Choroid plexus epithelial cell (primary cell): ENCODE results near the gene COL11A2.

Source experiments
- DNase-seq: peaks from one replicate; pipeline ENCODE4 v3.0.0-alpha.2; 2010; ENCODE audit warnings: low read depth
- H3K4me3 ChIP-seq: 2 replicates; pipeline ENCODE4 v1.5.1; 2011; ENCODE audit warnings: low read depth, mild to moderate bottlenecking, control low read depth, low read length, moderate library complexity
- TF ChIP-seq, protein P1 (sequence below): conservative IDR thresholded peaks from 2 replicates; pipeline ENCODE4 v1.5.1; 2011; ENCODE audit warnings: low read depth, mild to moderate bottlenecking, control low read depth, inconsistent platforms, low read length, moderate library complexity

Gene COL11A2

DNA sequence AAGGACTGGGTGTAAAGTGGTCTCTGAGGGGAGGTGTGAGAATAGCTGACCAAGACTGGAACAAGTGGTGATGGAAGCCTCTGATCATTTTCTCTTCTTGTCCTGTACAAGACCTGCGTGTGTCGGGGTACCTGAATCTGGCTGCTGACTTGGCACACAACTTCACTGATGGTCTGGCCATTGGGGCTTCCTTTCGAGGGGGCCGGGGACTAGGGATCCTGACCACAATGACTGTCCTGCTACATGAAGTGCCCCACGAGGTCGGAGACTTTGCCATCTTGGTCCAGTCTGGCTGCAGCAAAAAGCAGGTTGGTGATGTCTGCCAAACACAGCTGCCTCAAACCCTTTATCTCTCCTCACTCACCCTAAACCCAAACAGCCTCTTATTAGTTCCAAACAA, 10.5 kb upstream of the COL11A2 start:
- DNase-seq = no peak
- peak overlapping the region; percentile 24 for H3K4me3 ChIP-seq
- TF ChIP-seq, protein P1, sequence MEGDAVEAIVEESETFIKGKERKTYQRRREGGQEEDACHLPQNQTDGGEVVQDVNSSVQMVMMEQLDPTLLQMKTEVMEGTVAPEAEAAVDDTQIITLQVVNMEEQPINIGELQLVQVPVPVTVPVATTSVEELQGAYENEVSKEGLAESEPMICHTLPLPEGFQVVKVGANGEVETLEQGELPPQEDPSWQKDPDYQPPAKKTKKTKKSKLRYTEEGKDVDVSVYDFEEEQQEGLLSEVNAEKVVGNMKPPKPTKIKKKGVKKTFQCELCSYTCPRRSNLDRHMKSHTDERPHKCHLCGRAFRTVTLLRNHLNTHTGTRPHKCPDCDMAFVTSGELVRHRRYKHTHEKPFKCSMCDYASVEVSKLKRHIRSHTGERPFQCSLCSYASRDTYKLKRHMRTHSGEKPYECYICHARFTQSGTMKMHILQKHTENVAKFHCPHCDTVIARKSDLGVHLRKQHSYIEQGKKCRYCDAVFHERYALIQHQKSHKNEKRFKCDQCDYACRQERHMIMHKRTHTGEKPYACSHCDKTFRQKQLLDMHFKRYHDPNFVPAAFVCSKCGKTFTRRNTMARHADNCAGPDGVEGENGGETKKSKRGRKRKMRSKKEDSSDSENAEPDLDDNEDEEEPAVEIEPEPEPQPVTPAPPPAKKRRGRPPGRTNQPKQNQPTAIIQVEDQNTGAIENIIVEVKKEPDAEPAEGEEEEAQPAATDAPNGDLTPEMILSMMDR = no peak

GRCh38 chr6:33201935-33202334, 9.7 kb upstream of the COL11A2 start:
- DNase-seq = no peak
- H3K4me3 ChIP-seq = peak overlapping the region; percentile 94
- TF ChIP-seq, protein P1 = no peak

GRCh38 chr6:33201147-33201545, 8.9 kb upstream of the COL11A2 start:
- TF ChIP-seq, protein P1 = no peak
- no peak for DNase-seq
- peak overlapping the region; percentile 94 for H3K4me3 ChIP-seq

DNA sequence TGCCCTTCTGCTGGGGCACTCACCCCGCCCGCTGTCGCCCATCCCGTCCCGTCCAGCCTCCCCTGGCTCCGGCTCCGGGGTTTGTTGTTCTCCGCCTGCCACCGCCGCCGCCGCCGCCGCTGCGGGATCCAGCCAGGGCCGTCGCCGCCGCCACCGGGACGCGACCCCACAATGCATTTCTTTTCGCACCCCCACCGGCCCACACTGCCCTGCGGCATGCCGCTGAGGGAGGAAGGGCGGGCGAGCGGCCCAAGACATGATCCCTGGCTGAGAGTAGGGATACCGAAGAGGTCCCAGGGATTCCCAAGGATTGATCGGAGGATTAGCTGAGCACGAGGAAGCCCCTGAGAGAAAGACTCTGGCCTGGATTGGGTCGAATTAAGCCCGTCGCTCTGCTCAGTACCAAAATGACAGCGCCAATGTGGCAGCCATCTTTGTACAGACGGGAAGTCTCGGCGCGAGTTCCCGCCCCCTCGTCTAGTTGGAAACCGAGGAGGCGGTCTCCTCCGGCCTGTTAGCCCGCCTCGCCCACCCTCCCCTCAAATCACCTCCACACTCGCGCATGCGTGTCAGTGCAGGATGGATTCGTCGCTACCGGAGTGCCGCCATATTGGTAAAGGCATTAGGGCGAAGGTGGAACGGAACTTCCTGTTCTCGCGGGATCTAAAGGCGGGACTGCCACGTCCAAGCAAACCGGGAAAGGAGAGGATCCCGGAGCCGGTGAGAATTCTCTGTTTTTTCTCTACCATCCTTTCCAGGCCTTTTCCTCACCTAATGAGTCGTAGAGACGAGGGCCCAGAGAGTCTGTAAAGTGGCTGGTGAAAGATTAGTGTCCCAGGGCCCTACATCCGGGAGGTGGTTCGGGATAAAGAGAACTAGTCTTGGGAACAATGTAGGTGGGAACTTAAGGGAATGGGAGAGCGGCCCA, 8.2 kb upstream of the COL11A2 start, which contains the start of the genes RXRB and SLC39A7:
RXRB (minus strand) TSS at position 447 of the 928 bp plus-strand sequence; CDS start at position 258, 189 bp downstream.
SLC39A7 (plus strand) TSS at position 649 of the 928 bp plus-strand sequence. CDS start 379 bp downstream, outside the sequence.
- peak within 1 kb of the TSS; percentile 94 for H3K4me3 ChIP-seq
- TF ChIP-seq, protein P1 = no peak
- peak; percentile 100 for DNase-seq

DNA sequence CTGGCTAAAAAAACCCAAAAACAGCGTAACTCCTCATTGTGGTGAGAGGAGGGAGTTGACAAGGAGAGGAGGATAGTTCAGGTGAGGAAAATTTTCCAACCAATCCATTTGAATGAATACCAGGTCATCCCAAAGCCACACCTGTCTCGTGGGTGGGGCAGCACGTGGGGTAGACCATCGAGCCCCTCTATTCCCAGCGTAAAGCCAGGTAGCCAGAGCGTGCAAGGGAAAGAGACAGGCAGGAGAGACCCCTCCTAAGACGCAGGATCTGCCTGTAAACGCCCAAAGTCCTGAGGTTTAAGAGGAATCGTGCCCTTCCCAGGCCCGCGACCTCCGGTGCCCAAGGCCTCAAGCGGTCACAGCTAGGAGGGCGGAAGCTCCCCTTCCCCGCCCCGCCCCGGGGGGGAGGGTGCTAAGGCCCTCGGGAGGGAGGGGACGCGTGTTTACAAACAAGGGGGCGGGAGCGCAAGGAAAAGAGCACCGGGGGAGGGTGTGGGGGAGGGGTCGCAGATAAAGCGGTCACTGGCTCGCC, 7.5 kb upstream of the COL11A2 start:
- peak overlapping the region; percentile 94 for H3K4me3 ChIP-seq
- TF ChIP-seq, protein P1 = no peak
- DNase-seq = peak; percentile 46

DNA sequence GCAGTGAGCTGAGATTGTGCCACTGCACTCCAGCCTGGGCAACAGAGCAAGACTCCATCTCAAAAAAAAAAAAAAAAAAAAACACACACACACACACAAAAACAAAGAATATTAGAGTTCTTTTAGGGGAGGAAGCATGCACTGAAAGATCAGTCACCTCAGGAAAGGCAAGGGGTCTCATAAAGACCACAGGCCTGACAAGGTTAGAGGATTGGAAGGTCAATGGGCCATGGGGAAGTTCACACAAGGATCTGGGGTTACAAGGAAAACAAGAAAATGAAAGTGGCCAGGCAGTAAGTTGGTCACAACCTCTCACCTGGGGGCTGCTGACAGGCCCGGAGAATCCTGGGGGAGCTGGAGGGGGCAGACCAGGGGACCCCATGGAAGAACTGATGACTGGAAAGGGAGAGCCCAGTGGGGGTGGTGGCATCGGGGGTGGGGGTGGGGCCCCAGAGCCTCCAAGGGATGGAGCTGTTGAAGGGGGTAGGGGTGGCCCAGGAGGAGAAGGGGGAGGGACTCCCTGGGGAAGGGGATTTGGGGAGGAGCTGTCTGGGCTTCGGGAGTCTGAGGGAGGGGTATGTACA, 6.7 kb upstream of the COL11A2 start:
- no peak for DNase-seq
- peak overlapping the region; percentile 94 for H3K4me3 ChIP-seq
- TF ChIP-seq, protein P1 = no peak
